ENCODE data around the gene CLMN. TPM values are rescaled to one million over a fixed set of nuclear protein-coding genes. Genes with fewer than 3 reads are reported as not detected.

CLMN gene
- total and polyA plus RNA-seq, 2 donors (not counting 3 experiments of a cell fraction or from before 2014, with no cell fraction given), result 0.72 to 9.6 TPM

DNA sequence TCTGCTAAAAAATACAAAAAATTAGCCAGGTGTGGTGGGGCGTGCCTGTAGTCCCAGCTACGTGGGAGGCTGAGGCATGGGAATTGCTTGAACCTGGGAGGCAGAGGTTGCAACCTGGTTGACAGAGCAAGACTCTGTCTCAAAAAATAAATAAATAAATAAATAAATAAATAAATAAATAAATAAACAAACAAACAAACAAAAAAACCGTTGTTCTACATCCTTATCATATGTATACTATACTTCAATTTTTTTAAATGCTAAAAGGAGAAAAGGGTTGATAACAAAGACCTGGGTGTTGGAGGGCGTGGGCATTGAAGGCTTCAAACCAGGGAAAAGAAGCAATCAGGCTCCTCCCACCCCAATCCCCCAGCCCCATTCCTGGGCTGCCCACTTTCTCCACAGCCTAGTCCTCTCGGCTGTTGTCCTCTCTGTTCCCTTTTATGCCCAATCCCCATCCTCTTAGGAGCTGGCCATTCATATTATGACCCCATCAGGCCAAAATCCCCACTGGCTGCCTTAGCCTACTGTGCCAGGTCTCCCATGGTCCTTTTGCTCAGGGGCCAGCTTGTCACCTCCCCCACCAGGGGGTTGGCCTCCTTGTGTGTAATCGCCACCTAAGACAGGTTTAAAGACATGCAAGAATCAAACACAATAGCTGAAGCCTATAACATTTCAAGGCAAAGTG lies 30.2 kb downstream of the CLMN start:
- dilution Hi-C loops (cut with MboI; ENCODE audit: extremely low pct_ligation_motif_present, low sequenced_read_pairs), result no loop called here
- Histone ChIP-seq H4K20me1 (replicated peaks; ENCODE audit: control insufficient read depth, extremely low read depth, insufficient read depth, low read length) (no peaks in the 10 kb centered on the region), H3K79me2 (ENCODE audit: control insufficient read depth, insufficient read depth, low read length) (no peaks in the 10 kb centered on the region), H3K4me1 (ENCODE audit: control insufficient read depth, extremely low read depth, insufficient read depth, low read length) (peaks cover 8% of the 10 kb centered on the region), H3K27me3 (ENCODE audit: control insufficient read depth in 2 of 2, insufficient read depth in 2 of 2, low read length in 2 of 2) (no peaks in the 10 kb centered on the region), H3K9me3 (replicated peaks; ENCODE audit: control insufficient read depth, insufficient read depth, low read length) (no peaks in the 10 kb centered on the region), H3K4me2 (ENCODE audit: insufficient read depth, low read length) (no peak overlapping the region), H3K9me1 (replicated peaks; ENCODE audit: control insufficient read depth, extremely low read depth, insufficient read depth, low read length) (no peaks in the 10 kb centered on the region), H2AFZ (ENCODE audit: low read depth, low read length) (no peak overlapping the region), H3K36me3 (ENCODE audit: control insufficient read depth in 2 of 2, extremely low read depth in 1 of 2, insufficient read depth in 2 of 2, low read length in 2 of 2) (no peaks in the 10 kb centered on the region), H3K27ac (ENCODE audit: insufficient read depth, low read depth, low read length) (no peak overlapping the region), H3K9ac (replicated peaks; ENCODE audit: extremely low read depth, insufficient read depth, low read length) (no peak overlapping the region), H3K4me3 (replicated peaks in 1 of 3; ENCODE audit: insufficient read depth in 1 of 3, low read depth in 1 of 3, low read length in 3 of 3) (no peak overlapping the region)
- ChIA-PET CTCF (no interaction called here), POLR2A (no interaction called here)
- no peak for DNase-seq (ENCODE audit: low read depth, low spot score)
- FAIRE-seq, result no peak
- BruUV-seq (replicated peaks), result no TSS peak
- intact Hi-C loops (cut with micrococcal nuclease), result no loop called here
- no peak for TF ChIP-seq FOS (IDR thresholded peaks at IDR 0.05; ENCODE audit: borderline replicate concordance, insufficient read depth, low read length)
- TF ChIP-seq GATA2 (IDR thresholded peaks at IDR 0.05; ENCODE audit: insufficient read depth, insufficient read length, low read depth, low read length), result no peak
- no peak for TF ChIP-seq MYC (IDR thresholded peaks at IDR 0.05; ENCODE audit: low read depth, low read length)
- no peak for TF ChIP-seq POLR2AphosphoS5 (IDR thresholded peaks at IDR 0.05; ENCODE audit: insufficient read depth, low read depth, low read length)
- TF ChIP-seq EZH2 (IDR thresholded peaks at IDR 0.05; ENCODE audit: borderline replicate concordance, low read depth, low read length, severe bottlenecking), result no peak
- no peak for TF ChIP-seq JUN (IDR thresholded peaks at IDR 0.05; ENCODE audit: borderline replicate concordance, insufficient read depth, insufficient read length, low read depth)
- TF ChIP-seq, protein P1, sequence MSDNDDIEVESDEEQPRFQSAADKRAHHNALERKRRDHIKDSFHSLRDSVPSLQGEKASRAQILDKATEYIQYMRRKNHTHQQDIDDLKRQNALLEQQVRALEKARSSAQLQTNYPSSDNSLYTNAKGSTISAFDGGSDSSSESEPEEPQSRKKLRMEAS (IDR thresholded peaks at IDR 0.05; ENCODE audit: insufficient read depth, insufficient read length), result no peak
- no peak for TF ChIP-seq POLR2A (IDR thresholded peaks at IDR 0.05; ENCODE audit: low read depth, low read length)
- TF ChIP-seq CTCF (IDR thresholded peaks at IDR 0.05; ENCODE audit: extremely low read depth in 1 of 2, insufficient read depth in 1 of 2, low read depth in 1 of 2, low read length in 2 of 2), result no peak
